Activated CD8-positive, alpha-beta memory T cell treated with anti-CD3 and anti-CD28 coated beads for 1 hour (primary cell): ENCODE data around the gene CPA3.

Experiments used
- DNase-seq, 2 donors: peaks; one replicate each; pipeline ENCODE4 v3.0.0-alpha.2; 2020; ENCODE audit warnings: low read depth in 1 of 2; ENCODE audit errors: extremely low read depth in 1 of 2

The CPA3 gene

DNA sequence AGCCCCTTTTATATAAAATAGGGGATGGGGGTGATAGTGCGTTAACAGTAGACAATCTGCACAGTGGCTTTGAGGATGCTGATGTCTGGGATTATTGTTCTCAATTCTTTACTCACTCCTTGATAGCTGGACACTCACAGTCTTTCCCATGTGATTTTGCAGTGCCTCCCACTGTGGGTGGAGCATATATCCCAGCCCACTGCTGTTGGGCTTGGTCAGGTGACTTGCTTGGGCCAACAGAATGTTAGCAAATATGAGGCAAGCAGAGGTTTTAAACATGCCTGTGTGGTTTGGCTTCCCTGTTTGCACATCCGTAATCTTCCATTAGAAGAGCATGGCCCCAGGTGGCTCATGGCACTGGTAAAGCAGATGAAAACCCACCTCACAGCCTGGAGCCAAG lies 46.5 kb downstream of the CPA3 start:
- no peak for DNase-seq

DNA sequence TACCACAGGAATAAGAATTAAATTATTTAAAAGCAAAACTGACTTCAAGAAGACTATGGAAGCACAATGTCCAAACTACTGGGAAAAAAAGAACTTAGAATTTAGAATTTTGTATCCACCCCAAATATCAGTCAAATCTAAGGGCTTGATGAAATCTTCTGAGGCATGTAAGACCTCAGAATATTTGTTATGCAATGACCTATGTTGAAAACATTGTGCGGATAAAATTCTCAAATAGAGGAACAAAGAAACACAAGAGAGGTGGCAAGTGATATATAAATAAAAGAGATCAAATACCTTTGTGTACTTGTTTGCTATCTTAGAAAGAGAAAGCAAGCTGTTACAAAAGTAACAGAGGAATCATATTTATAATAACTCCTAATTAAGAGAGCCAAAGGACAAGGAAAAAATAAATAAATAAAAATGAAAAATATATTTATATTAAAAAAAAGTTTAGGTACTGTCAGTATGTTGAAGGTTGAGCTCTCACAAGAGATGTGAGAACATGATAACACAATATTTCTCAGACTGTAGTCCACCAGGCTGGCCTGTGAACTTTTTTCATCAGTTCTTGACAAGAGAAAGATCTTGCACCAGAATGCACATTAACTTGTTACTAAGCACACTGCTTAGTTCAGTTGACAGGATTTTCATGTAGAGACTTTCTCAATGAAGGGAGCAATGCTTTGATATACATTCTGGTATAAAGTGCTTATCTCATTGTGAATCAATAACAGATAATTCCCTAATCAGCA lies 50.0 kb downstream of the CPA3 start:
- no peak for DNase-seq

GRCh38 chr3:148916132-148916531 lies 51.0 kb downstream of the CPA3 start:
- no peak for DNase-seq

GRCh38 chr3:148922467-148922866 lies 57.4 kb downstream of the CPA3 start:
- no peak for DNase-seq

DNA sequence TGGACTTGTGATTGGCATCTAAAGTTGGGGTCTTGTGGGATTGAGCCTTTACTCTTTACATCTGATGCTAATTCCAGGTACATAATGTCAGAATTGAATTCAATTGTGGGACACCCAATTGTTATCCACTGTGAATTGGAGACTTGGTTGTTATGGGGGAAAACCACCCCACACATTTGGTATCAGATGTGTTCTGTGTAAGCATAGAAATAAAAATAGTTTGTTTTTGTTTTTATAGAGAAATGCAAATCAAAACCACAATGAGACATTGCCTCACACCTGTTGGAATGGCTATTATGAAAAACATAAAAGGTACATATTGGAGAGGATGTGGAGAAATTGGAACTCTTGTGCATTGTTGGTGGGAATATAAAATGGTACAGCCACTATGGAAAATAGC lies 58.5 kb downstream of the CPA3 start:
- DNase-seq, result no peak

- DNase-seq, result no peak
Observed at GRCh38 chr3:148924562-148924961, 59.5 kb downstream of the CPA3 start.

GRCh38 chr3:148925845-148926244 lies 60.7 kb downstream of the CPA3 start:
- DNase-seq, result no peak

- DNase-seq, result no peak
Observed at GRCh38 chr3:148930752-148931151, 65.7 kb downstream of the CPA3 start.

GRCh38 chr3:148931574-148931973 lies 66.5 kb downstream of the CPA3 start:
- no peak for DNase-seq

- DNase-seq, result no peak
Observed at GRCh38 chr3:148932972-148933371, 67.9 kb downstream of the CPA3 start.

- DNase-seq, result no peak
Observed at GRCh38 chr3:148937467-148938255, 72.6 kb downstream of the CPA3 start.

GRCh38 chr3:148938306-148938705 lies 73.2 kb downstream of the CPA3 start:
- DNase-seq, result no peak

DNA sequence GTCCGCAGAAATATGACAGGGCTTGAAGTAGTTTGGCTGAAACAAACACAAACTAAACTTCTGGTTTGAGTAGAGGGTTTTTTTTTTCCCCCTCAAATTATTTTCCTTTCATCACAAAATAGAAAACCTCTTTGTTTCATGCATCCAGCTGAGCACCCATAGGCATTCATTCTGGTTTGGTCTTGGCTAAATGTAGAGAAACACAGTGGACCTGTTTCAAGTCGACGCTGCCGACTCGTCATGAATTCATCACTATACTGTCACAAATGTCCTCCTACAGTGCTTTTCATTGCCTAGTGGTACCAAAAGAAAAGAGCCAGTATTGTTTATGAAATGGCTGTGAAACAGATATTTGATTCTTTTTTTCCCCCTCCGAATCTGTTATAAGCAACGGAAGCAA lies 73.8 kb downstream of the CPA3 start:
- DNase-seq, result no peak

- no peak for DNase-seq
Observed at GRCh38 chr3:148940983-148941382, 75.9 kb downstream of the CPA3 start.

DNA sequence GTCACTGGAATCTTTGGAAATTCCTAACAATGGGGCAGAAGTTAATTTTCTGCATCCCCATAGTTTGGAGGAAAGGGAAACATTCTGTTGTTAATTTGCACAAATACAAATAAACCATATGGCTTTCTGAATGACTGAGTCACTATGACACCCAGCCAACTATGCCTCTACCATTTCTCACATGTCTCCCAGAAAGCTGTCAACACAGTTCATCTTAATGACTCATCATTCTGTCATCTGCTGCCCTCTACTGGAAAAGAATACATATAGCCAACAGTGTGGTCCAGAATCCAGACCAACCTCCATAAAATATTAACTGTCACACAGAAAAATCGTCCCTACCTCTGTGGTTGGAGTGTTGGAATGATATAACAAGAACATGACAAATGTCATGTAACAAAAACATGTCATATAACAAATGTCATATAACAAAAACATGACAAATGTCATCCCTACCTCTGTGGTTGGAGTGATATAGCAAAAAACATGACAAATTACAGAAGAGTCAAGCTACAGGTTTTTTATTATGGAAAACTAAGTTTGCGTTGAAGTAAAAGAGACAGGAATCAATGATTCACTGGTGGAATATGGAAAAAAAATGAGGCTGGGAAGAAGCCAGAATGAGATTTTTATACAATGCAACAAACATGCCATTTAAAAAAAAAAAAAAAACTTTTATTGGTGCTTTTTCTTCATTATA lies 78.6 kb downstream of the CPA3 start:
- DNase-seq, result no peak

- no peak for DNase-seq
Observed at GRCh38 chr3:148945116-148945515, 80.0 kb downstream of the CPA3 start.
